ENCODE measurements around the gene IFIT1.

- TF ChIP-seq, protein P1, sequence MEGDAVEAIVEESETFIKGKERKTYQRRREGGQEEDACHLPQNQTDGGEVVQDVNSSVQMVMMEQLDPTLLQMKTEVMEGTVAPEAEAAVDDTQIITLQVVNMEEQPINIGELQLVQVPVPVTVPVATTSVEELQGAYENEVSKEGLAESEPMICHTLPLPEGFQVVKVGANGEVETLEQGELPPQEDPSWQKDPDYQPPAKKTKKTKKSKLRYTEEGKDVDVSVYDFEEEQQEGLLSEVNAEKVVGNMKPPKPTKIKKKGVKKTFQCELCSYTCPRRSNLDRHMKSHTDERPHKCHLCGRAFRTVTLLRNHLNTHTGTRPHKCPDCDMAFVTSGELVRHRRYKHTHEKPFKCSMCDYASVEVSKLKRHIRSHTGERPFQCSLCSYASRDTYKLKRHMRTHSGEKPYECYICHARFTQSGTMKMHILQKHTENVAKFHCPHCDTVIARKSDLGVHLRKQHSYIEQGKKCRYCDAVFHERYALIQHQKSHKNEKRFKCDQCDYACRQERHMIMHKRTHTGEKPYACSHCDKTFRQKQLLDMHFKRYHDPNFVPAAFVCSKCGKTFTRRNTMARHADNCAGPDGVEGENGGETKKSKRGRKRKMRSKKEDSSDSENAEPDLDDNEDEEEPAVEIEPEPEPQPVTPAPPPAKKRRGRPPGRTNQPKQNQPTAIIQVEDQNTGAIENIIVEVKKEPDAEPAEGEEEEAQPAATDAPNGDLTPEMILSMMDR (IDR thresholded peaks at IDR 0.05; ENCODE audit: poor library complexity), result no peak
- no peak for TF ChIP-seq EZH2 (IDR thresholded peaks at IDR 0.05; ENCODE audit: borderline replicate concordance)
These were observed 21.9 kb downstream of the IFIT1 start, which contains the start of gene IFIT5 for GRCh38 chr10:89414146-89414878.

All from hepatocyte (in vitro differentiated cells).